ENCODE measurements around the gene LRCH2.
A peak's percentile ranks its signal among the peaks of the same experiment; 100 is the strongest.

Gene LRCH2

DNA sequence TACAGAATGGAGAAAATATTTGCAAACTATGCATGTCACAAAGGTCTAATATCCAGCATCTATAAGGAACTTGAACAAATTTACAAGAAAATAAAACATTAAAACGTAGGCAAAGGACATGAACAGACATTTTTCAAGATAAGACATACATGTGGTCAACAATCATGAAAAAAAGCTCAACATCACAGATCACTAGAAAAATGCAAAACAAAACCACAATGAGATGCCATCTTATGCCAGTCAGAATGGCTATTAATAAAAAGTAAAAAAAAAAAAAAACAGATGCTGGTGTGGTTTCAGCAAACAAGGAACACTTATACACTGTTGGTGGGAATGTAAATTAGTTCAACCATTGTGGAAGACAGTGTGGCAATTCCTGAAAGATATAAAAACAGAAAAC is 140.7 kb downstream of the LRCH2 start:
- DNase-seq (ENCODE audit: low read depth in 2 of 2) = peak in 1 of 2 donors; percentile 4
- TF ChIP-seq, protein P1, sequence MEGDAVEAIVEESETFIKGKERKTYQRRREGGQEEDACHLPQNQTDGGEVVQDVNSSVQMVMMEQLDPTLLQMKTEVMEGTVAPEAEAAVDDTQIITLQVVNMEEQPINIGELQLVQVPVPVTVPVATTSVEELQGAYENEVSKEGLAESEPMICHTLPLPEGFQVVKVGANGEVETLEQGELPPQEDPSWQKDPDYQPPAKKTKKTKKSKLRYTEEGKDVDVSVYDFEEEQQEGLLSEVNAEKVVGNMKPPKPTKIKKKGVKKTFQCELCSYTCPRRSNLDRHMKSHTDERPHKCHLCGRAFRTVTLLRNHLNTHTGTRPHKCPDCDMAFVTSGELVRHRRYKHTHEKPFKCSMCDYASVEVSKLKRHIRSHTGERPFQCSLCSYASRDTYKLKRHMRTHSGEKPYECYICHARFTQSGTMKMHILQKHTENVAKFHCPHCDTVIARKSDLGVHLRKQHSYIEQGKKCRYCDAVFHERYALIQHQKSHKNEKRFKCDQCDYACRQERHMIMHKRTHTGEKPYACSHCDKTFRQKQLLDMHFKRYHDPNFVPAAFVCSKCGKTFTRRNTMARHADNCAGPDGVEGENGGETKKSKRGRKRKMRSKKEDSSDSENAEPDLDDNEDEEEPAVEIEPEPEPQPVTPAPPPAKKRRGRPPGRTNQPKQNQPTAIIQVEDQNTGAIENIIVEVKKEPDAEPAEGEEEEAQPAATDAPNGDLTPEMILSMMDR (IDR thresholded peaks at IDR 0.05; ENCODE audit: low read depth, low read length) = no peak
- no peak overlapping the region for H3K4me3 ChIP-seq (replicated peaks in 1 of 2; ENCODE audit: low read depth in 2 of 2, low read length in 2 of 2)

DNA sequence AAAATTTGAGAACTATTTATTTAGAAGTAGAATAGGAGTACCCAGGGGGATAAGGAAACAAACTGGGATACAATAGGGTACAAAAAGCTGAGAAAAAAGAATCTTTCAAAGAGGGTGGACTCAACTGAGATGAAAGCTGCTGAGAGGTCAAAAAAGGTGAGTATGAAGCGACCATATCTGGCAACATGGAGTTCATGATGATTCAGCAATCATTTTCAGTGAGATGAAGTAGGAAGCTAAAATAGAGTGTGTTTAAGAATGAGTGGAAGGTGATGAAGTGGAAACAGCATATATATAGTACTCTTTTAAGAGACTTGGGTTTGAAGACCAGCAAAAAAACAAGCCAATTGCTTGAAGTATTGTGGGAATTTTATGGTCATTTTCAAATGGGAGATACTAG is 144.5 kb downstream of the LRCH2 start:
- DNase-seq (ENCODE audit: low read depth in 2 of 2) = no peak
- TF ChIP-seq, protein P1 (IDR thresholded peaks at IDR 0.05; ENCODE audit: low read depth, low read length) = no peak
- no peak overlapping the region for H3K4me3 ChIP-seq (replicated peaks in 1 of 2; ENCODE audit: low read depth in 2 of 2, low read length in 2 of 2)

DNA sequence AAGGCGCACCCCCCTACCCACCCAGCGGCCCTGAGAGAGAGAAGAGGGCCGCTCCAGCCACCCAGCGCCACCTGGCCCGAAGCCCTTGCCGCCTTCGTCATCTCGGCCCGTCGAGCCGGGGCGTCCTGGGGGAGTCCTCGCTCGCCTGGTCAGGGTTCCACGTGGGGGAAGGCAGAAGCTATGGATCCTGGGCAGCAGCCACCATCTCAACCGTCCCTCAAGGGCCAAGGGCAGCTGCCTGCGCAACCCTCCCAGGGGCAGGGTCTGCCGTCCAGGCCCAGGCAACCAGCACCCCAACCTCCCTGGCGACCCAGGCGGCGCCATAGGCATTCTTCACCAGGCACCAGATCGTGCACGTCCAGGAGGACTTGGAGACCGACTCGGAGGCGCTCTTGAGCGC is 165.0 kb downstream of the LRCH2 start:
- DNase-seq (ENCODE audit: low read depth in 2 of 2) = no peak
- TF ChIP-seq, protein P1 (IDR thresholded peaks at IDR 0.05; ENCODE audit: low read depth, low read length) = no peak
- H3K4me3 ChIP-seq (replicated peaks in 1 of 2; ENCODE audit: low read depth in 2 of 2, low read length in 2 of 2) = no peak overlapping the region

DNA sequence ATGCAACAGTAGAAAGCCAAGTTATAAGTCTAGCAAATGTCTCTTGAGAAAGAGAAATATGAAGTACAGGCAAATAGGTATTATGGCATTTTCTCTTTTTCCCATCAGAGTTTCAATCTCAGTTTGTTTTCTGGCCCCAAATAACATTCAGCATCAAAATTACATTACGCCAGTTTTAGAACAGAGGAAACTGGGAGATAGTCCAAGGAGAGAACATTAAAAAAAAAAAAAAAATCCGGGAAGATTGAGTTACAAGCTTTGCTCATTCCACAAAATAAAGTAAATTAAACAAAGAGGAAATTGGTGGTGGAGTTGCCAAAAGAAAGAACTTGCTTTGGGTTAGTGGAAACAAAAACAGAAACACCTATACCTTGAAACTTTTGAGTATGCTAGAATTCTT is 166.1 kb downstream of the LRCH2 start:
- DNase-seq (ENCODE audit: low read depth in 2 of 2) = peak; percentile 1 to 59
- TF ChIP-seq, protein P1 (IDR thresholded peaks at IDR 0.05; ENCODE audit: low read depth, low read length) = no peak
- no peak overlapping the region for H3K4me3 ChIP-seq (replicated peaks in 1 of 2; ENCODE audit: low read depth in 2 of 2, low read length in 2 of 2)

DNA sequence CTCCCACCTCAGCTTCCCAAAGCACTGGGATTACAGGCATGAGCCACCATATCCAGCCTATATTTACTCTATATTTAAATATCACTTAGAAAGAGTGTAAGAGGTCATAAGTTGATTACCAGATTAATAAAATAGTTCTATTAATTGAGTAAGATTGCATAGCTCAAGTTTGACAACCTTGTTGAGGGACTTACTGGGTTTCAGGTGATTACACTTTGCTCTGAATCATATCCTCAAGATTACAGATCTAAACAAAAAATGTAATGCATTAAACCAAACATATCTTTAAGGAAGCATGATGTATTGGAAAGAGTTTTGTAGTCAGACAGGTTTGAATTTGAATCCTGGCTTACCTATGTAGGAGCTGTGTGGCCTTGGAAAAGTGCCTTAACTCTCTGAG is 168.6 kb downstream of the LRCH2 start:
- no peak overlapping the region for H3K4me3 ChIP-seq (replicated peaks in 1 of 2; ENCODE audit: low read depth in 2 of 2, low read length in 2 of 2)
- DNase-seq (ENCODE audit: low read depth in 2 of 2) = no peak
- TF ChIP-seq, protein P1 (IDR thresholded peaks at IDR 0.05; ENCODE audit: low read depth, low read length) = no peak
